Activated CD4-positive, alpha-beta T cell treated with anti-CD3 and anti-CD28 coated beads for 4 hours (primary cell): ENCODE results near the gene KCNQ2.

Experiments used
- DNase-seq, 2 donors: peaks; one replicate each; pipeline ENCODE4 v3.0.0-alpha.2; 2020

The KCNQ2 gene

DNA sequence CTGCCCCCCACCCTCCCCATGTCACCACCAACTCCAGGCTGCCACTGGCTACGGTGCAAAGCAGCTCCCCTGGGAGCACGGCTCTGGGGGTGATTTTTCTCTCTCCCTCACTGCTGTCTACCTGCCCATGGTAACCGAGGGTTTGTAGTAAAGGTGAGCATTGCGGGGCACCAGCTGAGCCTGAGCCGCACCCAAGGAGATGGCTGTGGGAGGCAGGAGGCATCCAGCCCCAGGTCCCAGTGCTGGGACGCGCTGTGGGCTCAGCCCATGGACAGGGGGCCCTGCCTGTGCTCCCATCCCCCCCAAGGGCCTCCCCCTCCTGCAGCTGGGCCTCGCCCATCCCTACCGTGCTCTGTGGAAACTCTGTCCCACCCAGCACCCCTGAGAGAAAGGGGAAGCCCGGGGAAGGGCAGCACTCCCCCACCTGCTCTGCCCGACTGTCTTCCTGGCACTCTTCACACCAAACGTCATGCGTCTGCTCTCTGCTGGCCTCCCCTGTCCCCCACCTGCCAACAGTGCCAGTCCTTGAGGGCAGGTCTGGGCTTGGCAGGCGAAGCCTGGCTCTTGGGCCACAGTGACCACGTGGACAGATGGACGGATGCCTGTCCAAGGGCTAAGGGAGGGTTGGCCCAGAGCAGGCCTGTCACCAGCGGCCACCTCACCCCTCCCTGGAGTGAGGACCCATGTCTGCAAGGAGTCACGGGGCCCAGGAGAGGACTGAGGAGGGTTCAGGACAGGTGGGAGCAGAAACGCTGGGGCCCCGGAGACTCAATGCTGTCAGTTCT lies 107.5 kb downstream of the KCNQ2 start:
- DNase-seq, result no peak

DNA sequence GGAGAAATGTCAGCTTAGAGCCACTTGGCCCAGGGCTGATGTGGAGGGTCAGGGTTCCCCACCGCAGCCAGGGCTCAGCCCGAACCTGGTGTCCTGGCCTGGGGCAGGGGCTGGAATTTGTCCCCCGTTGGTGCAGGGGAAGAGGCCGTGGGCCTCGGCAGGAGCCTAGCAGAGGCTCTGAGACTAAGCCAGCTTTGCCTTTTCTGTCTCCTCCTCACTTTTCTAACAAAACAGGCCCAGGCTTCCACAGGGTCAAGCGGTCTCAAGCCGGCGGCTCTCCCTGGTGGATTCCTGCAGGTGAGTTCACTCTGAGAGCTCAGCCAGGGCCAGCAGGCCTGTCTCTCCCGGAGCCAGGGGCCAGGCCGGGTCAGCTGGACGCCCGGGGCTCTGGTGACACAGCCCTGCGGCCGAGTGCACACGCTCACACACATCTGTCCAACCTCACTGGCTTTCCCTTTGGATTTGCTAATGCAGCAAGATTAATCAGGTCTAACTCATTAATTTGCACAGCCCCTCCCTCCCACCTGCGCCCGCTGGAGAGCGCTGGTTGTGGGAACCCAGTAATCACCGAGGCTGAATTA lies 108.4 kb downstream of the KCNQ2 start:
- no peak for DNase-seq

GRCh38 chr20:63363013-63363957 lies 109.2 kb downstream of the KCNQ2 start:
- DNase-seq, result no peak

GRCh38 chr20:63362436-63363009 lies 109.9 kb downstream of the KCNQ2 start:
- DNase-seq, result no peak

DNA sequence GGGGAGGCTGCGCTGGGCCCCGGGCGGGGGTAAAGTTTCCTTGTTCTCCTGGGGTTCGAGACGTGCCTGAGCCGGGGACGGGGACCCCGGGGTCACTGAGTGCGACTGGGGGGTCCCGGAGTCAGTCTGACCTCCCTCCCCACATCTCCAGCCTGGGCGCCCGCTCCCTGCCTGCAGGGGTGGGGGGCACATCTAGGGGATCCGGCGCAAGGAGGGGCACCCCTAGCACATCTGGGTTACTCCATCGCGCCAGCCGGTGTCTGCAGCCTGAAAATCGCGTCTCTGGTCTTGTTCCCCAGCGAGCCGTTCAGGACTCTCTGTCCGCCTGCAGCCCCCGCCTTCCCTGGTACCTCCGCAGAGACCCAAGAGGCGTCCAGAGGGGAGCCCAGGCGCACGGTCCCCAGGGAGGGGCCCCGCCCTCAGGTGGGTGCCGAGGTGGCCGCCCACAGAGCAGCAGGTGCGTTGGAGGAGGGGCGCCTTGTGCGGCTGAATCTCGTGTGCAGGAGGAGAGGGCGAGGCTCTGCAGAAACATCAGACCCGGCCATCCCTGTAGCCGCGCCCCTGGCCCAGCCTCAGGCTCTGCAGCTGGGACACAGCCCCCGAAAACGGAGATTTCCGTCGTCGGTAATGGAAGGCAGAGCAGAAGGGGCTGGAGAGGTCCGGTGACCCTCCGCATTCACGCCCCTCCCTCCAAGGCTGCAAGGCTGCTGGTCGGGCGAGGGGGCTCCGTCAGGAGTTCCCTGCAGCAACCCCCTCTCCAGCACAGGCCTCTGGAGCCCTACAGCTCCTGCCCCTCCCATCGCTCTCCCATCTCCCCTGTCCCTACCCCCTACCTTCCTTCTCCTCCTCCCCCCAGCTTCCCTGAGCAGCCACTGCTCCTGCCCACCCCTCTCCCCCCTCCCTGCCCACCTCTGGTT lies 110.7 kb downstream of the KCNQ2 start:
- no peak for DNase-seq

GRCh38 chr20:63360850-63361518 lies 111.5 kb downstream of the KCNQ2 start, which contains the start of gene CHRNA4:
Gene CHRNA4 (minus strand): TSS chr20:63361349. CDS start chr20:63361165, 184 bp downstream.
- no peak for DNase-seq

GRCh38 chr20:63359937-63360849 lies 112.3 kb downstream of the KCNQ2 start:
- DNase-seq, result no peak

- no peak for DNase-seq
Measured at GRCh38 chr20:63359164-63359934, 113.1 kb downstream of the KCNQ2 start.

DNA sequence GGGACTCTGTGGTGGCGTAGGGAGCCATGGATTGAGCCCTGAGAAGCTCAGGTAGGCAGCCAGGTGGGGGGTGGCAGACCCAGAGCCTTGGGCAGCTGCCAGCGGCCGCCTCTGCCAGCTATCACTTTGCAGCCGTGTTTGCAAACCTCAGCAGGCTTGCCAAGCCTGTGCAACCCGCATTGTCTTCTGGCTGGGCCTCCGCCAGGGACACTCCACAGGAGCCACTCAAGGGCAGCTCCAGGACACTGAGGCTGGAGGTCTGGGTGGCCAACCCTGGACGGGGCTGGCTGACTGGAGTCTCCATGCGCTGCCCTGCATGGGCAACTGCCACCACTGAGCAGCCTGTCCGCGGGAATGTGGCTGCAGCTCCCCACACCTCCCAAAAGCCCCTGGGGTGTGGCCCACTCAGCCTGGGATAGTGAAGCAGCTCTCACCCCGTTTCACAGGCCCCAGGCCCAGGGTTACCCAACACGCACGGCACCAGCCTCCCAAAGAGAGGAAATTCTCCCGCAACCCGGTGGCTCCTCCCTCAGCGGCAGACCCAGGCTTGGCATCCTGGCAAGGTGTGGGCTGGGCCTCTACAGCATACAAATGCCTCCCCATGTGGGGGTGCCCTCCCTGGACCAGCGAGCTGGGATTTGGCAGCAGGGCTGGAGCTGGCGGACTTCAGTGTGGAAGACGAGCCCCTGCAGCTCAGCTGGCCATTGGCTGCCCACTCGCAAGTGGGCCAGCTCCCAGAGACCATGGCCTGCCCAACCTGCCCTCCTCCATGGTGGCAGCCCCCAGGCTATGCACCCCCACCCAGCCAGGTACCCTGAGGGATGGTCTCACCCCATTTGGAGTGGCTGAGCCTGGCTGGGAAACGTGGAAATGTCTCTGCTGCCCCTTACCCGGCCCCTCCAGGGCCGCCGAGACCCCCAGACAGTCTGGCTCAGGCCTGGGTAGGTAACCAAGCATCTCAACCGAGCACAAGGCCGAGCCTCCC lies 114.2 kb downstream of the KCNQ2 start:
- no peak for DNase-seq

- no peak for DNase-seq
Measured at GRCh38 chr20:63356931-63357879, 115.2 kb downstream of the KCNQ2 start.

DNA sequence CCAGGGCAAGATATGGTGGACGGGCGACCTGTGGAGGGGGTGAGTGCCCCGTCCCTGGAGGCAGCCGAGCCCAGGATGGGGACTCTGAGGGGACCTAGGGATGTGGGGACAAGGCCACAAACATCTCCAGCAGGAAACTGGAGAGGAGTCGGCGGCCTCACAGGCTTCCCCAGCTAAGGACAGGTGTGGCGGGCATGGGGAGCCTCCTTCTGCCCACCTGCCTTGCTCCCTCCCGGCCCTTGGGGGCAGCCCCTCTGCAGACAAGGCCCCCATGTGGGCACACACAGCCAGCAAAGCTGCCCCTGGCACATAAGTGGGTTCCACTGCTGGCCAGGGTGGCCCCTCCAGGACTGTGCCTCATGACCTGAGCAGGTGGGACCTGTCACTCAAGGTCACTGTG lies 115.9 kb downstream of the KCNQ2 start:
- DNase-seq, result no peak

GRCh38 chr20:63355781-63356295 lies 116.6 kb downstream of the KCNQ2 start:
- DNase-seq, result no peak

- DNase-seq, result no peak
Measured at GRCh38 chr20:63354636-63355350, 117.7 kb downstream of the KCNQ2 start.

DNA sequence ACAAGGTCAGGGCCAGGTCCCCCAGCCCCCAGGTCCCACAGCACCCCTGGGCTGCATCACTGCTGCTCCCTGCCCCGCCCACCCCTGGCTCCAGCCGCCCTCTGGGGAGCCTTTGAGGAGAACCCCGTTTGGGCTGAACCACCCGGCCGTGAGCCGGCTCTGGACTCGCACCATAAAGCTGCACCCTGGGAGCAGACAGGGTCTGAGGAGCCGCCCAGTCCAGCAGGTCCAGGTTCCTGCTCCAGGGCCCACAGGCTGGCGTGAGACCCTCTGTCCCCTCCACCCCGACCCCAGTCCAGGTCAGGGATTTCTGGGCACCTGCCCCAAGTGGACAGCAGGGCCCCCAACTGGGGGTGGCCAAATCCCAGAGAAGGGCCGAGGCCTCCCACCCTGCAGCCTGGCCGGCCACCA lies 119.6 kb downstream of the KCNQ2 start:
- no peak for DNase-seq

DNA sequence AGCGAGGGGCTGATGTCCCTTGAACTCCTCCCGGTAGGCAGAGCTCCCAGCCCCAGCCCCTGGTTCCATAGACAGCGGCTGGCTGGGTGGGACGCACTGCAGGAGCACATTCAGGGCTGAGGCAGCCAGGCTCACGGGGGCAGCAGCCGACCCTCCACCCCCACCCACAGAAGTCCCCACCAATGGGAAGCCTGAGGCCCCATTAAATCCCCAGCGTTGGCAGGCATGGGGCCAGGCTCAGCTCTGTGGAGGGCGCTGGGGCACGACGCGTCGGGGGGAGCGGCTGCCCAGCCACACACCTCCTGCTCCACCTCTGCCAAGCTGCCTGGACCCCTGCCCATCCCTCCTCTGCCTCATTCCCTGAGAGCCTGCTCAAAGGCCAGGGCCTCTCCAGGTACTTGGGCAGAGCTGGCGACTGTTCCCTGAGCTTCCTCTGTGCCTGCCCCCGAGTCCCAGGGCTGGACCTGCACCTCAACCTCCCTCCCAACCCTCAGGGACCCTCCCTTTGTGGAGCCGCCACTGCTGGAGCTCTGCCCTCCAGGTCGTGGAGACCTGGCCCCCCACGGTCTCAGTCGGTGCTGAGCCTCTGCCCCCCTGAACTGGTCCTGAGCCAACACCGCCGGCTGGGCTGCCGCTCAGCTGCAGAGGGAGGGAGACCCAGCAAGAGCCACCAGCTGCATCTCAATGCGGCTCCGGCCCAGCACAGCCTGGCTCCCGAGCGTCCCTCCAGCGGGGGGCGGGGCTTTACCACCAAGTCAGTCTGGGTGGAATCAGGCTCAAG lies 120.5 kb downstream of the KCNQ2 start:
- no peak for DNase-seq
